Activated CD4-positive, alpha-beta T cell treated with anti-CD3 and anti-CD28 coated beads, Interleukin-10, Interleukin-2, amounts not matched to agents 100 ng/mL and 50 ng/mL, durations not matched to agents 16 hours and 8 hours (primary cell): Measurements from ENCODE around the gene OR4A16.

Experiments used
- DNase-seq: peaks from one replicate; pipeline ENCODE4 v3.0.0-alpha.2; 2020

The OR4A16 gene

GRCh38 chr11:55342901-55343300, at the start of gene OR4A16:
TSS of gene OR4A16 (plus strand) at chr11:55343201. CDS start at chr11:55343201, 0 bp downstream.
- no peak for DNase-seq

DNA sequence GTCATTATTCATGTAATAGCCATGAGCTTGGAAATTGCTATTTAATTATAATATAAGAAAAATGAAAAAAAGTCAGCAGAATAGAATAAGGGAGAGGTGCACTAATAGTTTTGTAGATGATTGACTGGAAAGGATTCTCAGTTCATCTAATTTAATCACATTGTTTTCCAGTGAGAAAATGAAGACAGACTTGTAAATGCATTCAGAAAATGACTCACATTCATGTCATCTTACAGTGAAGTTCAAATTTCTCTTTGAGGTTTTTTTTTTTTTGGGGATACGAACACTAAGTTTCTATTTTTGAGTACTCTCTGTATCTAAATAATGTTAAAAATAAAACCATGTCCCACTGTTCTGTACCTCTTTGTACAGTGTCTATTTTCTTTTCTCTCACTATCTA, 18.5 kb upstream of the OR4A16 start:
- no peak for DNase-seq

GRCh38 chr11:55345306-55345705, 2.3 kb downstream of the OR4A16 start:
- no peak for DNase-seq

DNA sequence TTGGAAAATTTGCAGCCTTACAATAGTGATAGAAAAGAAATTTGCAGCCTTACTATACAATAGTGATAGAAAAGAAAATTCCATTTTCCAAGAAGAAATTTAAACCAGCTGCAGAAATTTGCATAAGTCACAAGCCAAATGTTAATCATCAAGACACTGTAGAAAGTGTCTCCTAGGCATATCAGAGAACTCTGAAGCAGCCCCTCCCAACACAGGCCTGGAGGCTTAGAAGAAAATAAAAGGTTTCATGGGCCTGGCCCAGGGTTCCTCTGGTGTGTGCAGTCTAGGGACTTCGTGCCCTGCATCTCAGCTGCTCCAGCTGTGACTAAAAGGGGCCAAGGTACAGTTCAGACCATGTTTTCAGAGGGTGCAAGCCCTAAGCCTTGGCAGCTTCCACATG, 6.0 kb downstream of the OR4A16 start:
- DNase-seq, result no peak

- DNase-seq, result peak; percentile 0
These were observed 14.7 kb downstream of the OR4A16 start for GRCh38 chr11:55357560-55358184.

DNA sequence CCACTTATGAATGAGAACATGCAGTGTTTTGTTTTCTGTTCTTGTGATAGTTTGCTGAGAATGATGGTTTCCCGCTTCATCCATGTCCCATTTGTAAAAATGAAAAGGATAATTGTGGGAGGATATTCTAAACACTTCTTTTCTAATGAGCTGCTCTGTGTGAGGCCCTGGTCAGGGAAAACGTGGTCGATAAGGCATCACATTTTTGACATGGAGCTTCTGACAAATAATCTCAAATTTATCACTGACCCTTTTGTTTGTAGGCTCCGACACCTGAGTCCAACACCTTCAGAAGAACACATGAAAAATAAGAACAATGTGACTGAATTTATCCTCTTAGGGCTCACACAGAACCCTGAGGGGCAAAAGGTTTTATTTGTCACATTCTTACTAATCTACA, 24.7 kb downstream of the OR4A16 start, which contains the start of gene OR4A15:
TSS of gene OR4A15 (plus strand) at position 301 of the 400 bp plus-strand sequence. CDS start at position 301, 0 bp downstream.
- no peak for DNase-seq
